Hematopoietic multipotent progenitor cell treated with erythropoietin and hydrocortisone succinate and interleukin-3 and kit ligand, for 6 days (in vitro differentiated cells): ENCODE data around the gene SSC4D.
A peak's percentile ranks its signal among the peaks of the same experiment; 100 is the strongest.

Source experiments
- DNase-seq: peaks from one replicate; pipeline ENCODE4 v3.0.0-alpha.2; 2015

Gene SSC4D

GRCh38 chr7:76351372-76351771 is 58.1 kb downstream of the SSC4D start:
- no peak for DNase-seq

GRCh38 chr7:76349313-76349885 is 60.1 kb downstream of the SSC4D start:
- DNase-seq, result no peak

- no peak for DNase-seq
Measured at GRCh38 chr7:76347710-76348109, 61.8 kb downstream of the SSC4D start.

GRCh38 chr7:76346778-76347177 is 62.7 kb downstream of the SSC4D start:
- DNase-seq, result no peak

GRCh38 chr7:76346097-76346496 is 63.4 kb downstream of the SSC4D start:
- DNase-seq, result no peak

- DNase-seq, result no peak
Measured at GRCh38 chr7:76343931-76344321, 65.6 kb downstream of the SSC4D start.

- no peak for DNase-seq
Measured at GRCh38 chr7:76343294-76343930, 66.1 kb downstream of the SSC4D start.

- no peak for DNase-seq
Measured at GRCh38 chr7:76342222-76342621, 67.3 kb downstream of the SSC4D start.

GRCh38 chr7:76340617-76341131 is 68.8 kb downstream of the SSC4D start:
- peak; percentile 82 for DNase-seq
